ENCODE data around the gene LAMA5.

- TF ChIP-seq CTCF (IDR thresholded peaks at IDR 0.05) (no peak), POLR2A (IDR thresholded peaks at IDR 0.05) (no peak), POLR2AphosphoS5 (IDR thresholded peaks at IDR 0.05) (no peak)
Observed at GRCh38 chr20:62368392-62368975, 1.4 kb upstream of the LAMA5 start.

All from prostate gland (tissue), 2 donors.